ENCODE measurements around the gene TSPAN11.

Gene TSPAN11

DNA sequence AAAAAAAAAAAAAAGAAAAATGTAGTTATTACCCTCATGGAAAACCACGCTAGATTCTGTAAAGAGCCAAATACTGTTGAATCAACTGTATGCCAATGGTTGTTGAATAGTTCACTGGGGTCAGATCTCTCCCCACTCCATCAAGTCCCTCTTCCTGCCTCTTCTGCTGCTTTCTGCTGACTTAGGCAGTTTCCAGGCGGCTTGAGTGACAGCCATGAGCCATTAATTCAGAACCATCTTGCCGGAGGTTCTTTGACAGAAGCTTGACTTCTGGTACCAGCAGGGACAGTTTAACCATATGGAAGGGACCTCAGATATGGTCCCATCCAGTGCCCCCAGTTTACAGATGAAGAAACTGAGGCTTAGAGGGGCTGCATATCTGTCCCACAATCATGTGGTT, 34.5 kb downstream of the TSPAN11 start:
- TF ChIP-seq, protein P1, sequence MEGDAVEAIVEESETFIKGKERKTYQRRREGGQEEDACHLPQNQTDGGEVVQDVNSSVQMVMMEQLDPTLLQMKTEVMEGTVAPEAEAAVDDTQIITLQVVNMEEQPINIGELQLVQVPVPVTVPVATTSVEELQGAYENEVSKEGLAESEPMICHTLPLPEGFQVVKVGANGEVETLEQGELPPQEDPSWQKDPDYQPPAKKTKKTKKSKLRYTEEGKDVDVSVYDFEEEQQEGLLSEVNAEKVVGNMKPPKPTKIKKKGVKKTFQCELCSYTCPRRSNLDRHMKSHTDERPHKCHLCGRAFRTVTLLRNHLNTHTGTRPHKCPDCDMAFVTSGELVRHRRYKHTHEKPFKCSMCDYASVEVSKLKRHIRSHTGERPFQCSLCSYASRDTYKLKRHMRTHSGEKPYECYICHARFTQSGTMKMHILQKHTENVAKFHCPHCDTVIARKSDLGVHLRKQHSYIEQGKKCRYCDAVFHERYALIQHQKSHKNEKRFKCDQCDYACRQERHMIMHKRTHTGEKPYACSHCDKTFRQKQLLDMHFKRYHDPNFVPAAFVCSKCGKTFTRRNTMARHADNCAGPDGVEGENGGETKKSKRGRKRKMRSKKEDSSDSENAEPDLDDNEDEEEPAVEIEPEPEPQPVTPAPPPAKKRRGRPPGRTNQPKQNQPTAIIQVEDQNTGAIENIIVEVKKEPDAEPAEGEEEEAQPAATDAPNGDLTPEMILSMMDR (IDR thresholded peaks at IDR 0.05; ENCODE audit: low read depth, low read length): no peak
- DNase-seq (ENCODE audit: extremely low read depth, low read depth): no peak

- TF ChIP-seq, protein P1 (IDR thresholded peaks at IDR 0.05; ENCODE audit: low read depth, low read length): no peak
- no peak for DNase-seq (ENCODE audit: extremely low read depth, low read depth)
Observed at GRCh38 chr12:30962047-30962446, 35.5 kb downstream of the TSPAN11 start.

GRCh38 chr12:30963709-30964564, 37.4 kb downstream of the TSPAN11 start:
- no peak for DNase-seq (ENCODE audit: extremely low read depth, low read depth)

DNA sequence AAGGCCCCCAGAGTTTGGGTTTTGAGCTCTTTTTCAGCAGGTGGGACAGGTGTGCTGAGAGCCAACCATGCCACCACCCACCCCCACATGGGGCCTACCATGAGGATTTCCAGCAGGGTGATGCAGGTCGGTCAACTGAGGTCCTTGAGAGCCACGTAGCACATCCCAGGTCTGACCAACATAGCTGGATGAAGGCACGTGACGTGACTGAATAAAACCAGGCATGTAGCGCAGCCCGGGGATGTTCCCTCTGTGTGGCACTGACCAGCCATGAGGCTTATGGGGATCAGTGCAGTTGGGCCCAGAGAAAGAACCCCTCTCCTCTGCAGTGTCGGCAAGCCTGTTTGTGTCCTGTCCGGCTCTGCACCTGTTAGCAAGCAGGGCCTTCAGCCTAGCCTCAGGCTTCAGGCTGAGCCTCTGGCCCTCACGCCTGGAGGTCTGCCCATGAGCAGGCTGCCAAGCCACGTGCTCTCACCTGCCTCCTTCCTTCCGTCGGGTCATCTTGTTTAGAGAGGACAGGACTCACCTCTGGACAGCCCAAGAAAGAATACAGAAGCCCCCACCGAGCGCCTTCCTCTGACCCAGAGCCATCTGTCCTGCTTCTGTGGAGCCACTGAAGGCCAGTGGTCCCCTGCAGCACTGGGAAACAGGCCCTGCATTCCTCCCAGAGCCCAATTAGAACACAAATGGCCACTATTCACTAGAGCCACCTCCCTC, 38.5 kb downstream of the TSPAN11 start:
- TF ChIP-seq, protein P1 (IDR thresholded peaks at IDR 0.05; ENCODE audit: low read depth, low read length): no peak
- DNase-seq (ENCODE audit: extremely low read depth, low read depth): no peak

More at GRCh38 chr12:30963709-30964564, 37.4 kb downstream of the TSPAN11 start:
- TF ChIP-seq, protein P1 (IDR thresholded peaks at IDR 0.05; ENCODE audit: low read depth, low read length): no peak

DNA sequence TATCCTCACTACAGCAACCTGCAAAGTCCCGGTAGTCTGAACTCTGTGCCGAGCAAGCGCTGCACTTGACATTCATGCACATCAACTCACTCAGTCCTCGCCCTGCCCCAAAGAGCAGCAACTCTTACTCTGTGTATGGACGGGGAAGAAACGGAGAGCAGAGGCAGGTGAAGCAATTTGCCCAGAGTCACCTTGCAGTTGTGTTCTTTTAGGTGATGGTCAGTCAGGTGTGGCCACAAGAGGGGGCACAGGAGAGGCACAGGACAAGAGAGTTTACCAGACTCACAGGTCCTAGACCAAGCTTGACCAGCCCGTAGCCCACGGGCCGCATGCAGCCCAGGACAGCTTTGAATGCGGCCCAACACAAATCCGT, 39.1 kb downstream of the TSPAN11 start:
- TF ChIP-seq, protein P1 (IDR thresholded peaks at IDR 0.05; ENCODE audit: low read depth, low read length): no peak; the same call in 1 of the 2 replicates
- DNase-seq (ENCODE audit: extremely low read depth, low read depth): no peak

- TF ChIP-seq, protein P1 (IDR thresholded peaks at IDR 0.05; ENCODE audit: low read depth, low read length): no peak
- DNase-seq (ENCODE audit: extremely low read depth, low read depth): no peak
Observed at GRCh38 chr12:30967026-30967425, 40.5 kb downstream of the TSPAN11 start.

- no peak for DNase-seq (ENCODE audit: extremely low read depth, low read depth)
- TF ChIP-seq, protein P1 (IDR thresholded peaks at IDR 0.05; ENCODE audit: low read depth, low read length): no peak
Observed at GRCh38 chr12:30968211-30968610, 41.7 kb downstream of the TSPAN11 start.

Measured in AG09319 (cell line).